SJCRH30 (cell line): ENCODE data around the gene NME4. TPM values are rescaled to one million over a fixed set of nuclear protein-coding genes. Genes with fewer than 3 reads are reported as not detected.
"Not testable (repeated sequence)": the region's sequence is repeated elsewhere in the genome, so short reads cannot be mapped to it uniquely, and the experiment has no call there.

Experiments used
- DNase-seq, 2 experiments: peaks; one replicate each; pipeline ENCODE4 v3.0.0-alpha.2; 2015 to 2020
- H3K27ac ChIP-seq: fragments of 250-450 bp; sonication (Bioruptor Pico); 2 replicates; pipeline ENCODE4 v1.5.1; 2020; ENCODE audit warnings: mild to moderate bottlenecking, moderate library complexity
- H3K27me3 ChIP-seq: fragments of 250-450 bp; sonication (Bioruptor Pico); 2 replicates; pipeline ENCODE4 v1.5.1; 2020; ENCODE audit warnings: mild to moderate bottlenecking, moderate library complexity
- H3K36me3 ChIP-seq: fragments of 250-450 bp; sonication (Bioruptor Pico); 2 replicates; pipeline ENCODE4 v1.5.1; 2020; ENCODE audit warnings: mild to moderate bottlenecking, moderate library complexity
- H3K4me1 ChIP-seq: fragments of 250-450 bp; sonication (Bioruptor Pico); 2 replicates; pipeline ENCODE4 v1.5.1; 2020; ENCODE audit warnings: mild to moderate bottlenecking, moderate library complexity
- H3K4me3 ChIP-seq: fragments of 250-450 bp; sonication (Bioruptor Pico); 2 replicates; pipeline ENCODE4 v1.5.1; 2020; ENCODE audit warnings: mild to moderate bottlenecking, moderate library complexity
- H3K9me3 ChIP-seq: fragments of 250-450 bp; sonication (Bioruptor Pico); replicated peaks from 2 replicates; pipeline ENCODE4 v1.5.1; 2020; ENCODE audit warnings: mild to moderate bottlenecking, moderate library complexity
- total RNA-seq: library from RNA; depleted of rRNA; stranded (reverse); fragments of >200 nt; shearing (Covaris generic); gene quantifications from 2 replicates; pipeline ENCODE4 v1.2.3, GENCODE V29; 2014

Gene NME4
- total RNA-seq, 1 experiment from 2014 or later: 140 TPM

DNA sequence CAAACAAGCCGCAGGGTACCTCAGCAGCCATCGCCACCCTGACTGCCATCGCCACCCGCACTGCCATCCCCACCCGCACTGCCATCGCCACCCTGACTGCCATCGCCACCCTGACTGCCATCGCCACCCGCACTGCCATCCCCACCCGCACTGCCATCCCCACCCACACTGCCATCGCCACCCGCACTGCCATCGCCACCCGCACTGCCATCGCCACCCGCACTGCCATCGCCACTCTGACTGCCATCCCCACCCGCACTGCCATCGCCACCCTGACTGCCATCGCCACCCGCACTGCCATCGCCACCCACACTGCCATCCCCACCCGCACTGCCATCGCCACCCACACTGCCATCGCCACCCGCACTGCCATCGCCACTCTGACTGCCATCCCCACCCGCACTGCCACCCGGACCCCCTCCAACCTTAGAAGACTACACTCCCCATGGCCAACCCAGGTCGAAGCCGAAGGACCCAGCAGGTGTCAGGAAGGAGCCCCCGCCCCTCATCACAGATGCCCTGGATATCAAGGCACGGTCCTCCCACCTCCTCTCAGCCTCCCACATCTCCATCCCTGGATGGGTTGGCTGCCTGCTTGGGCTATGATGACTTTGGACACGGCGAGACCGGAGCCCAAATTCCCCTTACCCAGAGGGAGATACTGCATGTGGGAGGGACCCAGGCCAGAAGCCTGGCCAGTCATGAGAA, 18.7 kb upstream of the NME4 start:
- not testable (repeated sequence) for H3K9me3 ChIP-seq, H3K4me3 ChIP-seq, H3K27me3 ChIP-seq, H3K4me1 ChIP-seq, H3K36me3 ChIP-seq, DNase-seq, H3K27ac ChIP-seq

- no peak overlapping the region for H3K27ac ChIP-seq
- peaks cover 5% of the 10 kb centered on the region; the same call in 1 of the 2 replicates for H3K36me3 ChIP-seq
- no peaks in the 10 kb centered on the region for H3K9me3 ChIP-seq
- no peaks in the 10 kb centered on the region; the same call in 1 of the 2 replicates for H3K4me1 ChIP-seq
- no peaks in the 10 kb centered on the region for H3K27me3 ChIP-seq
- no peak for DNase-seq
- H3K4me3 ChIP-seq: no peak overlapping the region
Measured at GRCh38 chr16:378821-379182, 18.2 kb upstream of the NME4 start.

- peaks cover 5% of the 10 kb centered on the region; the same call in 1 of the 2 replicates for H3K36me3 ChIP-seq
- no peaks in the 10 kb centered on the region for H3K27me3 ChIP-seq
- H3K4me1 ChIP-seq: peaks cover 5% of the 10 kb centered on the region
- no peaks in the 10 kb centered on the region for H3K9me3 ChIP-seq
- DNase-seq: no peak
- H3K27ac ChIP-seq: no peak overlapping the region
- H3K4me3 ChIP-seq: no peak overlapping the region
Measured at GRCh38 chr16:379183-379960, 17.6 kb upstream of the NME4 start.

DNA sequence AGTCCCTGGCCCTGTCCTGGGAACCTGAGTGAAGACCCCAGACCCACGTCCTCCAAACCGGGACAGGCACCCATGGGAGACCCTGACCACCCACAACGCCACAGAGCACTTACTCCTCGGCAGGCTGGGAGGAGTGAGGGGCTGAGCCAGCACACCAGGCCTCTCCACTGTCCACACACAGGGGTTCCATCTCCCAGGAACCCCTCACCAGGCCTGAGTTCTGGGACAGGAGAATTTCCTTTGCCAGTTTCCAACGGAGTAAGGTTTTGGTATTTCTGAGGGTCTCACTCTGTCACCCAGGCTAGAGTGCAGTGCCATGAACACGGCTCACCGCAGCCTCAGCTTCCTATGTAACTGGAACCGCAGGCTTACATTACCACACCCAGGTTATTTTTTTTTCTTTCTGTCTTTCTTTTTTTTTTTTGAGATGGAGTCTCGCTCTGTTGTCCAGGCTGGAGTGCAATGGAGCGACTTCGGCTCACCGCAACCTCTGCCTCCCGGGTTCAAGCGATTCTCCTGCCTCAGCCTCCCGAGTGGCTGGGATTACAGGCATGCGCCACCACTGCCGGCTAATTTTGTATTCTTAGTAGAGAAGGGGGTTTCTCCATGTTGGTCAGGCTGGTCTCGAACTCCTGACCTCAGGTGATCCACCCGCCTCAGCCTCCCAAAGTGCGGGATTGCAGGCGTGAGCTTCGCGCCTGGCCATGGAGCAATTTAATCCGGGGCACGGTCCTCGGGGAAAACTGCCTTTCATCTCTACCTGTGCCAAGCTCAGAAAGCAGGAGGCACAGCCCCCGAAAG, 16.8 kb upstream of the NME4 start:
- Histone ChIP-seq H3K4me1 (peaks cover 5% of the 10 kb centered on the region), H3K4me3 (peak overlapping the region; percentile 69), H3K9me3 (no peaks in the 10 kb centered on the region), H3K27me3 (no peaks in the 10 kb centered on the region), H3K27ac (no peak overlapping the region), H3K36me3 (peaks cover 3% of the 10 kb centered on the region; the same call in 1 of the 2 replicates)
- DNase-seq: no peak

DNA sequence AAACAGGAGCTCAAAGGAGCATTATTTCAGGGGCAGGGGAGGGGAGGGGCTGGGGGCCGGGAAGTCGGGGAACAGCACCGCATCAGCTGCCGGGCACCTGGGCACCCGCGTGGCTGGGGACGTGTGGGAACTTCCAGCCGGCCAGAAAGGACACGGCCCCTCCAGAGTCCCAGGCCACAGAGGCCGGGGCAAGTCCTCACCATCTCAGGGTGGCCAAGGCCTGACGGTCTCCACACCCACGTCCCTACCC, 16.3 kb upstream of the NME4 start:
- no peak for DNase-seq
- H3K4me3 ChIP-seq: peak overlapping the region; percentile 69
- H3K27me3 ChIP-seq: no peaks in the 10 kb centered on the region
- peaks cover 3% of the 10 kb centered on the region; the same call in 1 of the 2 replicates for H3K36me3 ChIP-seq
- H3K4me1 ChIP-seq: peaks cover 5% of the 10 kb centered on the region
- no peaks in the 10 kb centered on the region for H3K9me3 ChIP-seq
- H3K27ac ChIP-seq: no peak overlapping the region

GRCh38 chr16:381012-381788, 15.8 kb upstream of the NME4 start:
- Histone ChIP-seq H3K36me3 (peaks cover 3% of the 10 kb centered on the region; the same call in 1 of the 2 replicates), H3K27me3 (no peaks in the 10 kb centered on the region), H3K4me1 (peaks cover 5% of the 10 kb centered on the region), H3K27ac (no peak overlapping the region), H3K4me3 (peak overlapping the region; percentile 69), H3K9me3 (no peaks in the 10 kb centered on the region)
- DNase-seq: peak in 1 of 2 experiments; percentile 46

DNA sequence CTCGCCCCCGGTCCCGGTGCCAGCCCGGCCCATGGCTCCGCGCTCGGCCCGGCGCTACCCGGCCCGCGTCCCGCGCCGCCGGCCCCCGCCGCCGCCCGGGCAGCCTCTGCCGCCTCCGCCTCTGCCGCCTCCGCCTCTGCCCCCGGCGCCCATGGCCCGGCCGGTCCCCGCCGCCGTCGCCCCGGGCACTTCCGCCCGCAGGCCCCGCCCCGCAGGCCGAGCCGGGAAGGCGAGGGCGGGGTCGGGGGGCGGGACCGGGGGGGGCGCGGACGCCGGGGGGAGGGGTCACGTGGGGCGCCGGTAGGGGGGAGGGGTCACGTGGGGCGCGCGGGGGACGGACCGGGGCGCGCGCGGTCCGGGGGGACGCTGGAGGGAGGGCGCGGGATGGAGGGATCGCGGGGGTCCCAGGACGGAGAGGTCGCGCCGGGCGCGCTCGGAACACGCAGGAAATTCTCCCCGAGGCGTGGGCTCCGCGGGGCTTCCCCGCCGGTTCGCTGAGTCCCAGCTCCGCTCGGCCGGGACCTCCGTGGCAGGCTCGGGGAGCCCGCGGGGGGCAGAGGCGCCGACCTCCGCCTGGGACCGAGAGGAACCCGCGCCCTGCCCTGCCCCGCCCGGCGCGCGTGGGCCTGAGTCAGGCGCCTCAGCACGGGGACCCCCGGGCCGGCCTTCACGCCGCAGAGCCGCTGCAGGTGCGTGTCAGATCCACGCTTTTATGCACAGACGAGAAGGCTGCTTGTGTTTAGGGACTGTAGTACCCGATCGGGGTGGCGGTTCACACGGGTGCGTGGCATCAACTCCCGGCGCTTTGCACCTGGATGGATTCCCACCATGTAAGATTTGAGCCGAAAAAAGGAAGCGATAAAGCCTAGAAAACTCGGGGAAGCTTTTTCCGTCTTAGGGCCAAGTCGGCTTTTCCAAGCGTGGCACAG, 14.9 kb upstream of the NME4 start, which contains the start of gene PGAP6:
TSS of gene PGAP6 (minus strand) at position 190 of the 929 bp plus-strand sequence. CDS start at position 33, 157 bp downstream.
- Histone ChIP-seq H3K4me3 (peak within 1 kb of the TSS; percentile 76), H3K36me3 (no peaks in the 10 kb centered on the region), H3K9me3 (no peaks in the 10 kb centered on the region), H3K4me1 (peaks cover 5% of the 10 kb centered on the region), H3K27ac (no peak within 1 kb of the TSS), H3K27me3 (no peaks in the 10 kb centered on the region)
- DNase-seq: peak; percentile 49 to 69

DNA sequence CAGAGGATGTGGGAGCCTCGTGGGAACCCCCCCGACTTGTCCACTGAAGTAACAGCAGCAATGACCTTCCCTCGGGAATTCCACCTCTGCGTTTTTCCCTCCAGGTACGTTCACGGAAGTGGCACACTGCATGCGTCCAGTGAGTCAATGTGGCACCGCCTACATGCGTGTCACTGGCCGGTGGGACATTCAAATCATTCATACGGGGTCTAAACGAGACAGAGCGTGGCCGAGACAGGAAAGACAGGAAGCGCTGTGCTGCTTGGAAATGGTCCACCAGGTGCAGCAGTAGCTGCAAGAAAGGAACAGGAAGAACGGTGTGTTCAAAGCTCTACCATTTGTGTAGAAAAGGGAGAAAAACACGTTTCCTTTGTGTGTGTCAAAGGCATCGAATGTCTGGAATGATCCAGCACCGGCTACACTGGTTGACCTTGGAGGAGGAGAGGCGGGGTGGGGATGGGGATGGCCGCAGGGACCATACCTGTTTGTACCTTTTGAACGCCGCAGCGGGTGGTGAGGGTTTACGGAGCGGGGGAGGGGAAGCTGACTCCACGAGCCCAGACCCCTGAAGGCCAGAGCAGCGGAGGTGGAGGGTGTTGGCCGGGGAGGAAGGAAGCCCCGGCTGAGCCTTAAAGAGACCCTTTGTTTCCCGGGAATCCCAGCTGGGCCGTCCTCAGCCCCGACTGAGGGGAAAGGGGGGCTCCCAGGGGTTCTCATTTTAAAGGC, 13.5 kb upstream of the NME4 start:
- Histone ChIP-seq H3K27me3 (no peaks in the 10 kb centered on the region), H3K36me3 (no peaks in the 10 kb centered on the region), H3K4me1 (peaks cover 5% of the 10 kb centered on the region), H3K4me3 (no peak overlapping the region), H3K27ac (no peak overlapping the region), H3K9me3 (no peaks in the 10 kb centered on the region)
- no peak for DNase-seq

DNA sequence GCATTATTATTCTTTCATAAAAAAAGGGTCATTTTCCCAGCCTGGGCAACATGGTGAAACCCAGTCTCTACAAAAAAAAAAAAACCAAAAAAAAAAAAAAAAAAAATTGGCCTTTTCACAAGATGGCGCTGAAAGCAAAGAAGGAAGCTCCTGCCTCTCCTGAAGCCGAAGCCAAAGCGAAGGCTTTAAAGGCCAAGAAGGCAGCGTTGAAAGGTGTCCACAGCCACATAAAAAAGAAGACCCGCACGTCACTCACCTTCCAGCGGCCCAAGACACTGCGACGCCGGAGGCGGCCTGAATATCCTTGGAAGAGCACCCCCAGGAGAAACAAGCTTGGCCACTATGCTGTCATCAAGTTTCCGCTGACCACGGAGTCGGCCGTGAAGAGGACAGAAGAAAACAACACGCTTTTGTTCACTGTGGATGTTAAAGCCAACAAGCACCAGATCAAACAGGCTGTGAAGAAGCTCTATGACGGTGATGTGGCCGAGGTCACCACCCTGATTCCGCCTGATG, 10.3 kb upstream of the NME4 start:
- Histone ChIP-seq H3K36me3 (no peaks in the 10 kb centered on the region), H3K4me3 (peak overlapping the region; percentile 45), H3K27me3 (no peaks in the 10 kb centered on the region), H3K9me3 (no peaks in the 10 kb centered on the region), H3K4me1 (peaks cover 5% of the 10 kb centered on the region), H3K27ac (no peak overlapping the region)
- DNase-seq: peak in 1 of 2 experiments; percentile 54

DNA sequence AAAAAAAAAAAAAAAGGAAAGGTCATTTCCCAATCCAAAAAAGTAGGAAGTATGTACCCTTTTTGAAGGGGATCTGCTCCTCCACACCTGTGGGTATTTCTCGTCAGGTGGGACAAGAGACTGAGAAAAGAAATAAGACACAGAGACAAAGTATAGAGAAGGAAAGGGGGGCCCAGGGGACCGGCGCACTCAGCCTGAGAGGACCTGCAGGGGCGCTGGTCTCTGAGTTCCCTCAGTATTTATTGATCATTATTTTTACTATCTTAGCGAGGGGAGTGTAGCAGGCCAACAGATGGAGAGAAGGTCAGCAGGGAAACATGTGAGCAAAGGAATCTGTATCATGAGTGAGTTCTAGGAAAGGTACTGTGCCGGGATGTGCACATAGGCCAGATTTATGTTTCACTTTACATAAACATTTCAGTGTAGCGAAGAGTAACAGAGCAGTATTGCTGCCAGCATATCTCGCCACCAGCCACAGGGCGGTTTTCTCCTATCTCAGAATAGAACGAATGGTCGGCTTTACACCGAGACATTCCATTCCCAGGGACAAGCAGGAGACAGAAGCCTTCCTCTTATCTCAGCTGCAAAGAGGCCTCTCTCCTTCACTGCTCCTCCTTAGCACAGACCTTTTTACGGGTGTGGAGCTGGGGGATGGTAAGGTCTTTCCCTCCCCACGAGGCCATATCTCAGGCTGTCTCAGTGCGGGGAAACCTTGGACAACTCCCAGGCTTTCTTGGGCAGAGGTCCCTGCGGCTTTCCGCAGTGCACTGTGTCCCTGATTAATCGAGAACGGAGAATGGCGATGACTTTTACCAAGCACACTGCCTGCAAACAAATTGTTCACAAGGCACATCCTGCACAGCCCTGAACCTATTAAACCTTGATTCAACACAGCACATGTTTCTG, 9.0 kb upstream of the NME4 start:
- H3K4me3 ChIP-seq, H3K27ac ChIP-seq, H3K4me1 ChIP-seq, H3K27me3 ChIP-seq, H3K9me3 ChIP-seq, H3K36me3 ChIP-seq, DNase-seq: not testable (repeated sequence)

GRCh38 chr16:389352-389751, 7.6 kb upstream of the NME4 start:
- no peak for DNase-seq
- Histone ChIP-seq H3K27me3 (no peaks in the 10 kb centered on the region), H3K36me3 (no peaks in the 10 kb centered on the region), H3K9me3 (no peaks in the 10 kb centered on the region), H3K4me3 (no peak overlapping the region), H3K4me1 (no peaks in the 10 kb centered on the region; the same call in 1 of the 2 replicates), H3K27ac (no peak overlapping the region)

GRCh38 chr16:391885-392335, 5.1 kb upstream of the NME4 start:
- no peaks in the 10 kb centered on the region; the same call in 1 of the 2 replicates for H3K4me1 ChIP-seq
- H3K4me3 ChIP-seq: no peak overlapping the region
- peak; percentile 77 to 88 for DNase-seq
- no peaks in the 10 kb centered on the region for H3K9me3 ChIP-seq
- H3K27me3 ChIP-seq: no peaks in the 10 kb centered on the region
- no peak overlapping the region for H3K27ac ChIP-seq
- no peaks in the 10 kb centered on the region for H3K36me3 ChIP-seq
